ENCODE measurements around the gene TMEM117. TPM values are rescaled to one million over a fixed set of nuclear protein-coding genes. Genes with fewer than 3 reads are reported as not detected.

The TMEM117 gene
- total and polyA plus RNA-seq, 2 donors (not counting 3 experiments of a cell fraction or from before 2014, with no cell fraction given), result 1.2 to 3.8 TPM

DNA sequence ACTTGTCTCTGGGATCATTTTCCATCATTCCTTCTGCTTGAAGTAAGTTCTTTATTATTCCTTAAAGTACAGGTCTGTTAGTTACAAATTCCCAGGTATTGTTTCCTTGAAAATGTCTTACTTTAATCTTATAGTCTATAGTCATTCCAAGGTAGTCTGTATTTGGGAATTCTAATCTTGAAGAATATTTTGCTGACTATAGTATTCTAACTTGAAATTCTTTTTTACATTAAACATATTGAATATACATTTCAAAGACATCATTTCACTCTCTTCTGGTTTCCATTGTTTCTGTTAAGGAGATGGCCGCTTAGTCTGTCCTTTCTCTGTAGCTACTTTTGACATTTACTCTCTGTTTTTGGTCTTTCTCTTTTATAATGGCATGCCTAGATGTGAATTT lies 399.8 kb downstream of the TMEM117 start:
- POLR2A ChIA-PET, result no interaction called here
- no TSS peak for BruUV-seq (replicated peaks)
- intact Hi-C loops (cut with micrococcal nuclease), result no loop called here
- Histone ChIP-seq H3K9ac (replicated peaks; ENCODE audit: extremely low read depth, insufficient read depth, low read length) (no peak overlapping the region), H2AFZ (ENCODE audit: low read depth, low read length) (no peak overlapping the region), H3K36me3 (ENCODE audit: control insufficient read depth in 2 of 2, extremely low read depth in 1 of 2, insufficient read depth in 2 of 2, low read length in 2 of 2) (no peaks in the 10 kb centered on the region), H3K27me3 (ENCODE audit: control insufficient read depth in 2 of 2, insufficient read depth in 2 of 2, low read length in 2 of 2) (no peaks in the 10 kb centered on the region), H3K9me1 (replicated peaks; ENCODE audit: control insufficient read depth, extremely low read depth, insufficient read depth, low read length) (no peaks in the 10 kb centered on the region), H3K79me2 (ENCODE audit: control insufficient read depth, insufficient read depth, low read length) (no peaks in the 10 kb centered on the region), H3K4me3 (replicated peaks in 1 of 3; ENCODE audit: insufficient read depth in 1 of 3, low read depth in 1 of 3, low read length in 3 of 3) (no peak overlapping the region), H4K20me1 (replicated peaks; ENCODE audit: control insufficient read depth, extremely low read depth, insufficient read depth, low read length) (no peaks in the 10 kb centered on the region), H3K9me3 (replicated peaks; ENCODE audit: control insufficient read depth, insufficient read depth, low read length) (no peaks in the 10 kb centered on the region), H3K4me1 (ENCODE audit: control insufficient read depth, extremely low read depth, insufficient read depth, low read length) (no peaks in the 10 kb centered on the region), H3K4me2 (ENCODE audit: insufficient read depth, low read length) (no peak overlapping the region), H3K27ac (ENCODE audit: insufficient read depth, low read depth, low read length) (no peak overlapping the region)
- DNase-seq (ENCODE audit: low read depth, low spot score) (no peak), FAIRE-seq (no peak)
- dilution Hi-C loops (cut with MboI; ENCODE audit: extremely low pct_ligation_motif_present, low sequenced_read_pairs), result no loop called here
- CTCF ChIA-PET, result no interaction called here
- TF ChIP-seq POLR2AphosphoS5 (IDR thresholded peaks at IDR 0.05; ENCODE audit: insufficient read depth, low read depth, low read length) (no peak), POLR2A (IDR thresholded peaks at IDR 0.05; ENCODE audit: low read depth, low read length) (no peak), JUN (IDR thresholded peaks at IDR 0.05; ENCODE audit: borderline replicate concordance, insufficient read depth, insufficient read length, low read depth) (no peak), MYC (IDR thresholded peaks at IDR 0.05; ENCODE audit: low read depth, low read length) (no peak), GATA2 (IDR thresholded peaks at IDR 0.05; ENCODE audit: insufficient read depth, insufficient read length, low read depth, low read length) (no peak), EZH2 (IDR thresholded peaks at IDR 0.05; ENCODE audit: borderline replicate concordance, low read depth, low read length, severe bottlenecking) (no peak), FOS (IDR thresholded peaks at IDR 0.05; ENCODE audit: borderline replicate concordance, insufficient read depth, low read length) (no peak)
- TF ChIP-seq, protein P1, sequence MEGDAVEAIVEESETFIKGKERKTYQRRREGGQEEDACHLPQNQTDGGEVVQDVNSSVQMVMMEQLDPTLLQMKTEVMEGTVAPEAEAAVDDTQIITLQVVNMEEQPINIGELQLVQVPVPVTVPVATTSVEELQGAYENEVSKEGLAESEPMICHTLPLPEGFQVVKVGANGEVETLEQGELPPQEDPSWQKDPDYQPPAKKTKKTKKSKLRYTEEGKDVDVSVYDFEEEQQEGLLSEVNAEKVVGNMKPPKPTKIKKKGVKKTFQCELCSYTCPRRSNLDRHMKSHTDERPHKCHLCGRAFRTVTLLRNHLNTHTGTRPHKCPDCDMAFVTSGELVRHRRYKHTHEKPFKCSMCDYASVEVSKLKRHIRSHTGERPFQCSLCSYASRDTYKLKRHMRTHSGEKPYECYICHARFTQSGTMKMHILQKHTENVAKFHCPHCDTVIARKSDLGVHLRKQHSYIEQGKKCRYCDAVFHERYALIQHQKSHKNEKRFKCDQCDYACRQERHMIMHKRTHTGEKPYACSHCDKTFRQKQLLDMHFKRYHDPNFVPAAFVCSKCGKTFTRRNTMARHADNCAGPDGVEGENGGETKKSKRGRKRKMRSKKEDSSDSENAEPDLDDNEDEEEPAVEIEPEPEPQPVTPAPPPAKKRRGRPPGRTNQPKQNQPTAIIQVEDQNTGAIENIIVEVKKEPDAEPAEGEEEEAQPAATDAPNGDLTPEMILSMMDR (IDR thresholded peaks at IDR 0.05; ENCODE audit: extremely low read depth in 1 of 2, insufficient read depth in 1 of 2, low read depth in 1 of 2, low read length in 2 of 2), result no peak
- TF ChIP-seq, protein P2, sequence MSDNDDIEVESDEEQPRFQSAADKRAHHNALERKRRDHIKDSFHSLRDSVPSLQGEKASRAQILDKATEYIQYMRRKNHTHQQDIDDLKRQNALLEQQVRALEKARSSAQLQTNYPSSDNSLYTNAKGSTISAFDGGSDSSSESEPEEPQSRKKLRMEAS (IDR thresholded peaks at IDR 0.05; ENCODE audit: insufficient read depth, insufficient read length), result no peak

Measured in endothelial cell of umbilical vein (primary cell).